K562 (cell line): ENCODE data around the gene NPC1L1. TPM values are rescaled to one million over a fixed set of nuclear protein-coding genes. Genes with fewer than 3 reads are reported as not detected.

Source experiments
- HNRNPUL1 ChIP-seq: fragments of 200-400 bp; formaldehyde crosslinking; IDR thresholded peaks from 2 replicates; pipeline ENCODE4 v1.6.1; 2017; ENCODE audit warnings: low read length
- KHSRP ChIP-seq: fragments of 450-650 bp; IDR thresholded peaks from 2 replicates; pipeline ENCODE4 v1.6.1; 2017
- MAX ChIP-seq: sonication (generic); formaldehyde crosslinking; IDR thresholded peaks from 2 replicates; pipeline ENCODE4 v1.9.0; 2022; ENCODE audit warnings: mild to moderate bottlenecking, missing genetic modification reagents
- NCOA2 ChIP-seq, 2 experiments: fragments of 450-650 bp; IDR thresholded peaks; 2 replicates each; pipeline ENCODE4 v1.6.1; 2018; ENCODE audit warnings: mild to moderate bottlenecking in 2 of 2, moderate library complexity in 1 of 2; ENCODE audit not compliant: partially characterized antibody in 2 of 2
- NONO ChIP-seq, 2 experiments: fragments of 200-400 bp in 1 of 2; fragments of 450-650 bp in 1 of 2; formaldehyde crosslinking in 1 of 2; IDR thresholded peaks; 2 replicates each; pipeline ENCODE4 v1.6.1; 2017; ENCODE audit warnings: low read depth in 2 of 2, mild to moderate bottlenecking in 2 of 2, moderate library complexity in 2 of 2, low read length in 1 of 2
- NR4A1 ChIP-seq, 2 experiments: fragments of 250-450 bp in 1 of 2; fragments of 450-650 bp in 1 of 2; sonication (Bioruptor Pico) in 1 of 2; IDR thresholded peaks; 2 replicates each; pipeline versions ENCODE4 v1.4.0 to v1.6.1; 2016 to 2020; ENCODE audit warnings: mild to moderate bottlenecking in 2 of 2, missing compliant biosample characterization in 1 of 2, missing genetic modification characterization in 1 of 2, moderate library complexity in 1 of 2
- POLR2H ChIP-seq: IDR thresholded peaks from 2 replicates; pipeline ENCODE4 v1.6.1; 2016; ENCODE audit warnings: missing genetic modification characterization, low read depth, mild to moderate bottlenecking, control low read depth, missing compliant biosample characterization, moderate library complexity
- RBM15 ChIP-seq: fragments of 200-400 bp; formaldehyde crosslinking; IDR thresholded peaks from 2 replicates; pipeline ENCODE4 v1.6.1; 2018; ENCODE audit warnings: mild to moderate bottlenecking, low read length, moderate library complexity; ENCODE audit not compliant: insufficient read depth
- SMARCB1 ChIP-seq: IDR thresholded peaks from 2 replicates; pipeline ENCODE4 v1.6.1; 2011; ENCODE audit warnings: improper control_type of control experiment, low read depth; ENCODE audit not compliant: insufficient read length
- TAF9B ChIP-seq: fragments of 450-650 bp; IDR thresholded peaks from 2 replicates; pipeline ENCODE4 v1.6.1; 2018; ENCODE audit warnings: mild to moderate bottlenecking; ENCODE audit not compliant: partially characterized antibody
- YY1 ChIP-seq, 3 experiments: IDR thresholded peaks; 2 replicates each; pipeline ENCODE4 v1.6.1; 2011; ENCODE audit warnings: low read length in 2 of 3, mild to moderate bottlenecking in 2 of 3, moderate library complexity in 2 of 3, borderline replicate concordance in 1 of 3, control low read depth in 1 of 3, low read depth in 1 of 3; ENCODE audit not compliant: insufficient read depth in 3 of 3, insufficient replicate concordance in 2 of 3, control insufficient read depth in 1 of 3, insufficient read length in 1 of 3; ENCODE audit errors: extremely low read depth in 1 of 3
- ZKSCAN8 ChIP-seq: fragments of 200-800 bp; sonication (Bioruptor generic); IDR thresholded peaks from 2 replicates; pipeline ENCODE4 v1.6.1; 2016; ENCODE audit warnings: missing genetic modification characterization, missing compliant biosample characterization
- ZNF324 ChIP-seq: fragments of 250-450 bp; sonication (Bioruptor Pico); IDR thresholded peaks from 2 replicates; pipeline ENCODE4 v1.4.0; 2020; ENCODE audit warnings: mild to moderate bottlenecking
- ZNF57 ChIP-seq: fragments of 450-650 bp; formaldehyde crosslinking; IDR thresholded peaks from 2 replicates; pipeline ENCODE4 v1.4.0; 2020; ENCODE audit warnings: mild to moderate bottlenecking, moderate library complexity
- ZNF707 ChIP-seq: fragments of 250-450 bp; sonication (Bioruptor Pico); conservative IDR thresholded peaks from 2 replicates; pipeline ENCODE4 v1.8.0; 2022; ENCODE audit warnings: inconsistent platforms, mild to moderate bottlenecking, moderate library complexity
- polyA plus RNA-seq, 8 experiments: library from polyadenylated mRNA; depleted of rRNA in 4 of 8; stranded (reverse) in 5 of 8; unstranded in 3 of 8; fragments of >200 nt; fragmentation: Nextera tagmentation in 2 of 8; fragmentation: Illumina TruSeq in 1 of 8; extraction: Ambion mirVana in 2 of 8; extraction: Trizol in 1 of 8; gene quantifications; 2 replicates each; pipeline versions ENCODE4 v1.2.1 to v1.2.3, GENCODE V29; 2011 to 2014; ENCODE audit warnings: inconsistent platforms in 1 of 8, missing spikeins in 1 of 8
- total RNA-seq, 7 experiments: library from RNA; depleted of rRNA in 6 of 7; stranded (reverse); fragments of >200 nt in 6 of 7; fragmentation: Illumina TruSeq in 2 of 7; extraction: Trizol in 2 of 7; gene quantifications; 2 replicates each; pipeline versions ENCODE4 v1.2.1 to v1.2.3, GENCODE V29; 2011 to 2021; ENCODE audit warnings: low replicate concordance in 1 of 7
- TF ChIP-seq, protein P1 (sequence below): fragments of 250-450 bp; sonication (Bioruptor Pico); IDR thresholded peaks from 2 replicates; pipeline ENCODE4 v1.8.0; 2021; ENCODE audit warnings: moderate library complexity, mild to moderate bottlenecking, inconsistent platforms
- TF ChIP-seq, protein P2 (sequence below): sonication (generic); formaldehyde crosslinking; IDR thresholded peaks from 2 replicates; pipeline ENCODE4 v1.8.0; 2022; ENCODE audit warnings: mild to moderate bottlenecking, missing genetic modification reagents
- TF ChIP-seq, protein P3 (sequence below): sonication (generic); formaldehyde crosslinking; IDR thresholded peaks from 2 replicates; pipeline ENCODE4 v1.8.0; 2022; ENCODE audit warnings: mild to moderate bottlenecking, missing genetic modification reagents

NPC1L1 gene
- total and polyA plus RNA-seq, 9 of the 15 experiments (the other 6 are each of a cell fraction or from before 2014, with no cell fraction given): 0.01 to 0.18 (median 0.07) TPM; not detected in 4

DNA sequence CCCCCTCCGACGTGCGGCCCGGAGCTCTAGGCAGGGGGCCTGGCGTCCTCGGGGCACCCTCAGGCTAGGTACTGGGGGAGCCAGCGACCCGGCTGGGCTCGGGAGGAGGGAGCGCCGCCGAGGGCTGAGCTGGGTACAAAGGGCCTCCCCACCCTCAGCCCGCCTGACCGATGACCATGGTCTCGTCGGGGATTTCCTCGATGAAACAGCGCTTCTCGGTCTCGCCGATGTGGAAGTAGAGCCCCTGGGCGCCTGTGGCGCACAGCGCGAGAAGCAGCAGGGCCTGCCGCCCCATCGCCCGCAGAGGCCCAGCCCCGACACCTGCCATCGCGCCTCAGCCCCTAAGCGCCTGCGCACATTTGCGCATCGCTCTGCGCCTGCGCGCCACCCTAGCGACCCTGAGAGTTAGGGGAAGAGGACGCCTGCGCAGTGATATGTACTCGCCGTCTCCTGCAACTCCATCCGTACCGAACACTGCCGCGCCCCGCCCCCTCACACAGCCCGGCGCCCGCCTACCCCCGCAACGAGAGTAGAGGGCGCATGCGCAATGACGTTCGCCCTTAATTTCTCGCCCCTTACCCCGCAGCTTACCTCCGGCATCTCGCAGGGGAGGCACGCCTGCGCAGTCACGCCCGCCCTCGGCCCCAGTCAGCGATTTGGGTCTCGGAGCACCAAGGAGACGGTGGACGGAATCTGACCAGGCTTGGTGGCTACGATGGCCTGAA lies 40.9 kb upstream of the NPC1L1 start, which contains the start of gene TMED4 (continued):
- TF ChIP-seq, protein P1, sequence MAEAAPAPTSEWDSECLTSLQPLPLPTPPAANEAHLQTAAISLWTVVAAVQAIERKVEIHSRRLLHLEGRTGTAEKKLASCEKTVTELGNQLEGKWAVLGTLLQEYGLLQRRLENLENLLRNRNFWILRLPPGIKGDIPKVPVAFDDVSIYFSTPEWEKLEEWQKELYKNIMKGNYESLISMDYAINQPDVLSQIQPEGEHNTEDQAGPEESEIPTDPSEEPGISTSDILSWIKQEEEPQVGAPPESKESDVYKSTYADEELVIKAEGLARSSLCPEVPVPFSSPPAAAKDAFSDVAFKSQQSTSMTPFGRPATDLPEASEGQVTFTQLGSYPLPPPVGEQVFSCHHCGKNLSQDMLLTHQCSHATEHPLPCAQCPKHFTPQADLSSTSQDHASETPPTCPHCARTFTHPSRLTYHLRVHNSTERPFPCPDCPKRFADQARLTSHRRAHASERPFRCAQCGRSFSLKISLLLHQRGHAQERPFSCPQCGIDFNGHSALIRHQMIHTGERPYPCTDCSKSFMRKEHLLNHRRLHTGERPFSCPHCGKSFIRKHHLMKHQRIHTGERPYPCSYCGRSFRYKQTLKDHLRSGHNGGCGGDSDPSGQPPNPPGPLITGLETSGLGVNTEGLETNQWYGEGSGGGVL (CRISPR knock-in tag): no peak
- TF ChIP-seq NR4A1 (CRISPR knock-in tag; IDR thresholded peaks at IDR 0.05) (peak; percentile 34; the same call in 1 of the 2 replicates), NR4A1 (tag; IDR thresholded peaks at IDR 0.05) (no peak), MAX (CRISPR knock-in tag) (peak; percentile 45; the same call in 1 of the 2 replicates), YY1 (IDR thresholded peaks at IDR 0.05; ENCODE audit: borderline replicate concordance in 1 of 3, control insufficient read depth in 1 of 3, extremely low read depth in 1 of 3, insufficient read depth in 3 of 3, insufficient read length in 1 of 3, insufficient replicate concordance in 2 of 3, low read depth in 1 of 3, low read length in 2 of 3) (peak in 2 of 3 experiments; percentile 51 to 71), RBM15 (no peak), POLR2H (tag) (peak; percentile 73), ZNF707 (CRISPR knock-in tag) (no peak), NCOA2 (IDR thresholded peaks at IDR 0.05; ENCODE audit: partially characterized antibody in 2 of 2) (no peak), SMARCB1 (no peak), TAF9B (peak; percentile 54), KHSRP (no peak), ZKSCAN8 (CRISPR knock-in tag) (no peak), HNRNPUL1 (no peak), NONO (IDR thresholded peaks at IDR 0.05; ENCODE audit: low read depth in 2 of 2, low read length in 1 of 2) (peak in 1 of 2 experiments; percentile 13; a peak in 1 of 4 replicates), ZNF324 (no peak), ZNF57 (CRISPR knock-in tag) (no peak)
- TF ChIP-seq, protein P2, sequence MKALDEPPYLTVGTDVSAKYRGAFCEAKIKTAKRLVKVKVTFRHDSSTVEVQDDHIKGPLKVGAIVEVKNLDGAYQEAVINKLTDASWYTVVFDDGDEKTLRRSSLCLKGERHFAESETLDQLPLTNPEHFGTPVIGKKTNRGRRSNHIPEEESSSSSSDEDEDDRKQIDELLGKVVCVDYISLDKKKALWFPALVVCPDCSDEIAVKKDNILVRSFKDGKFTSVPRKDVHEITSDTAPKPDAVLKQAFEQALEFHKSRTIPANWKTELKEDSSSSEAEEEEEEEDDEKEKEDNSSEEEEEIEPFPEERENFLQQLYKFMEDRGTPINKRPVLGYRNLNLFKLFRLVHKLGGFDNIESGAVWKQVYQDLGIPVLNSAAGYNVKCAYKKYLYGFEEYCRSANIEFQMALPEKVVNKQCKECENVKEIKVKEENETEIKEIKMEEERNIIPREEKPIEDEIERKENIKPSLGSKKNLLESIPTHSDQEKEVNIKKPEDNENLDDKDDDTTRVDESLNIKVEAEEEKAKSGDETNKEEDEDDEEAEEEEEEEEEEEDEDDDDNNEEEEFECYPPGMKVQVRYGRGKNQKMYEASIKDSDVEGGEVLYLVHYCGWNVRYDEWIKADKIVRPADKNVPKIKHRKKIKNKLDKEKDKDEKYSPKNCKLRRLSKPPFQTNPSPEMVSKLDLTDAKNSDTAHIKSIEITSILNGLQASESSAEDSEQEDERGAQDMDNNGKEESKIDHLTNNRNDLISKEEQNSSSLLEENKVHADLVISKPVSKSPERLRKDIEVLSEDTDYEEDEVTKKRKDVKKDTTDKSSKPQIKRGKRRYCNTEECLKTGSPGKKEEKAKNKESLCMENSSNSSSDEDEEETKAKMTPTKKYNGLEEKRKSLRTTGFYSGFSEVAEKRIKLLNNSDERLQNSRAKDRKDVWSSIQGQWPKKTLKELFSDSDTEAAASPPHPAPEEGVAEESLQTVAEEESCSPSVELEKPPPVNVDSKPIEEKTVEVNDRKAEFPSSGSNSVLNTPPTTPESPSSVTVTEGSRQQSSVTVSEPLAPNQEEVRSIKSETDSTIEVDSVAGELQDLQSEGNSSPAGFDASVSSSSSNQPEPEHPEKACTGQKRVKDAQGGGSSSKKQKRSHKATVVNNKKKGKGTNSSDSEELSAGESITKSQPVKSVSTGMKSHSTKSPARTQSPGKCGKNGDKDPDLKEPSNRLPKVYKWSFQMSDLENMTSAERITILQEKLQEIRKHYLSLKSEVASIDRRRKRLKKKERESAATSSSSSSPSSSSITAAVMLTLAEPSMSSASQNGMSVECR (CRISPR knock-in tag): no peak; the same call in 1 of the 2 replicates
- TF ChIP-seq, protein P3, sequence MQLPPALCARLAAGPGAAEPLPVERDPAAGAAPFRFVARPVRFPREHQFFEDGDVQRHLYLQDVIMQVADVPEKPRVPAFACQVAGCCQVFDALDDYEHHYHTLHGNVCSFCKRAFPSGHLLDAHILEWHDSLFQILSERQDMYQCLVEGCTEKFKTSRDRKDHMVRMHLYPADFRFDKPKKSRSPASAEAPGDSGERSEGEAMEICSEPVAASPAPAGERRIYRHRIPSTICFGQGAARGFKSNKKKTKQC (CRISPR knock-in tag): peak; percentile 67; the same call in 1 of the 2 replicates
